Panc1 (cell line): ENCODE measurements around the gene TAF1A.

Source experiments
- CTCF ChIP-seq: fragments of 450-650 bp; IDR thresholded peaks from 2 replicates; pipeline ENCODE4 v1.5.1; 2017; ENCODE audit warnings: mild to moderate bottlenecking
- POLR2AphosphoS5 ChIP-seq: IDR thresholded peaks from 2 replicates; pipeline ENCODE4 v1.6.1; 2012; ENCODE audit warnings: mild to moderate bottlenecking, low read depth, low read length, moderate library complexity
- REST ChIP-seq, 2 experiments: IDR thresholded peaks; 2 replicates each; pipeline ENCODE4 v1.6.1; 2011 to 2012; ENCODE audit warnings: low read depth in 2 of 2, control low read depth in 1 of 2, low read length in 1 of 2, mild to moderate bottlenecking in 1 of 2, moderate library complexity in 1 of 2; ENCODE audit not compliant: insufficient read depth in 1 of 2
- TCF7L2 ChIP-seq: IDR thresholded peaks from 2 replicates; pipeline ENCODE4 v1.6.1; 2011; ENCODE audit warnings: mild to moderate bottlenecking, low read depth, low read length, inconsistent platforms

GRCh38 chr1:222530852-222531251 lies 58.9 kb downstream of the TAF1A start:
- TF ChIP-seq CTCF: no peak
- no peak for TF ChIP-seq TCF7L2
- no peak for TF ChIP-seq POLR2AphosphoS5
- no peak for TF ChIP-seq REST (IDR thresholded peaks at IDR 0.05; ENCODE audit: insufficient read depth in 1 of 2, low read depth in 2 of 2, low read length in 1 of 2)
